ENCODE data around the gene SLX1A. TPM values are rescaled to one million over a fixed set of nuclear protein-coding genes. Genes with fewer than 3 reads are reported as not detected.

Gene SLX1A
- total and polyA plus RNA-seq, 2 of the 4 experiments (the other 2 are of a cell fraction): 8.4 to 35.1 TPM

DNA sequence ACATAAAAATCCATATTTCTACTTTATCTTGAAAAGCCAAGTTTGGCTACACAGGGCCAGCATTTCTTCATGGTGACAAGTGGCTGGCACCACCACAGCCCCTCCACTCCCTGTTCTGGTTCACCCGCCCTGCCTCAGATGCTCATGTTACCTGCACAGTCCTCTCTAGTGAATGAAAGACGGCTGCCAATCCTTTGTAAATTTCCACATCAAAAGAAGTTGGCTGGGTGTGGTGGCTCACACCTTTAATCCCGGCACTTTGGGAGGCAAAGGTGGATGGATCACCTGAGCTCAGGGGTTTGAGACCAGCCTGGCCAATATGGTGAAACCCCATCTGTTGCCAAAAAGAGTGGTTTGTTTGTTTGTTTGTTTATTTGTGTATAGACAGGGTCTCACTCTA is 30.1 kb upstream of the SLX1A start:
- Histone ChIP-seq H3K27me3 (ENCODE audit: control insufficient read depth, insufficient read depth, low read length) (peaks cover 6% of the 10 kb centered on the region; the same call in 1 of the 2 replicates), H3K4ac (ENCODE audit: low read depth, low read length) (no peak overlapping the region), H3K9ac (ENCODE audit: low read depth, low read length) (no peak overlapping the region), H3K79me1 (ENCODE audit: low read depth in 1 of 2, low read length in 2 of 2) (no peaks in the 10 kb centered on the region), H2BK5ac (ENCODE audit: low read depth, low read length, poor library complexity, severe bottlenecking) (no peak overlapping the region), H4K8ac (ENCODE audit: low read depth in 2 of 2, low read length in 2 of 2) (no peak overlapping the region), H3K18ac (ENCODE audit: low read depth, low read length) (no peak overlapping the region), H2AFZ (replicated peaks; ENCODE audit: low read length, poor library complexity) (no peak overlapping the region), H2AK5ac (ENCODE audit: low read depth, low read length) (no peak overlapping the region), H3K4me1 (ENCODE audit: control insufficient read depth, insufficient read depth, low read length) (no peaks in the 10 kb centered on the region), H3K36me3 (ENCODE audit: control insufficient read depth, insufficient read depth, low read length) (no peaks in the 10 kb centered on the region), H3K4me3 (ENCODE audit: insufficient read depth, low read depth, low read length) (no peak overlapping the region), H4K5ac (ENCODE audit: low read depth, low read length) (no peak overlapping the region), H3K4me2 (ENCODE audit: low read depth, low read length) (no peak overlapping the region), H2BK20ac (ENCODE audit: low read depth, low read length) (no peak overlapping the region), H4K91ac (ENCODE audit: insufficient read depth, low read depth, low read length) (no peak overlapping the region), H4K20me1 (ENCODE audit: insufficient read depth, low read length) (no peaks in the 10 kb centered on the region), H3K56ac (ENCODE audit: extremely low read depth, insufficient read depth, low read length) (no peak overlapping the region), H3K9me3 (ENCODE audit: control insufficient read depth, insufficient read depth, low read length) (no peaks in the 10 kb centered on the region), H3K23ac (ENCODE audit: low read depth, low read length) (no peak overlapping the region), H2BK15ac (ENCODE audit: low read depth, low read length) (no peak overlapping the region), H3K9me1 (ENCODE audit: insufficient read depth, low read length) (no peaks in the 10 kb centered on the region), H2BK120ac (ENCODE audit: low read depth, low read length) (no peak overlapping the region), H2AK9ac (replicated peaks; ENCODE audit: low read depth, low read length, poor library complexity) (no peak overlapping the region), H3K27ac (ENCODE audit: insufficient read depth, low read length) (no peak overlapping the region), H3K14ac (replicated peaks; ENCODE audit: low read depth, low read length) (no peak overlapping the region)
- BruUV-seq (replicated peaks): no TSS peak
- WGBS, 2 experiments (ENCODE audit: extremely low coverage in 2 of 2, insufficient read length in 1 of 2): no CpG with 5 or more reads among the region's 3 CpGs
- ATAC-seq (ENCODE audit: low read depth) (no peak), DNase-seq (no peak)
- in situ Hi-C loops (cut with MboI; ENCODE audit: low sequenced_read_pairs) (no loop called here), intact Hi-C loops (cut with micrococcal nuclease) (no loop called here), dilution Hi-C loops (cut with HindIII; ENCODE audit: low sequenced_read_pairs, unreplicated experiment) (no loop called here)
- ChIA-PET POLR2A (ENCODE audit: unreplicated experiment) (no interaction called here), CTCF (no interaction called here)
- no peak for TF ChIP-seq RFX5 (IDR thresholded peaks at IDR 0.05; ENCODE audit: low read depth, low read length)
- TF ChIP-seq POLR2A (IDR thresholded peaks at IDR 0.05; ENCODE audit: low read depth, low read length): no peak
- no peak for TF ChIP-seq MAZ (IDR thresholded peaks at IDR 0.05; ENCODE audit: borderline replicate concordance, low read depth, low read length)
- no peak for TF ChIP-seq BHLHE40 (IDR thresholded peaks at IDR 0.05; ENCODE audit: low read depth, low read length)
- no peak for TF ChIP-seq RAD21 (IDR thresholded peaks at IDR 0.05; ENCODE audit: low read length)
- TF ChIP-seq, protein P1, sequence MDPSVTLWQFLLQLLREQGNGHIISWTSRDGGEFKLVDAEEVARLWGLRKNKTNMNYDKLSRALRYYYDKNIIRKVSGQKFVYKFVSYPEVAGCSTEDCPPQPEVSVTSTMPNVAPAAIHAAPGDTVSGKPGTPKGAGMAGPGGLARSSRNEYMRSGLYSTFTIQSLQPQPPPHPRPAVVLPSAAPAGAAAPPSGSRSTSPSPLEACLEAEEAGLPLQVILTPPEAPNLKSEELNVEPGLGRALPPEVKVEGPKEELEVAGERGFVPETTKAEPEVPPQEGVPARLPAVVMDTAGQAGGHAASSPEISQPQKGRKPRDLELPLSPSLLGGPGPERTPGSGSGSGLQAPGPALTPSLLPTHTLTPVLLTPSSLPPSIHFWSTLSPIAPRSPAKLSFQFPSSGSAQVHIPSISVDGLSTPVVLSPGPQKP (IDR thresholded peaks at IDR 0.05; ENCODE audit: borderline replicate concordance, low read depth, low read length): no peak
- no peak for TF ChIP-seq CHD1 (IDR thresholded peaks at IDR 0.05; ENCODE audit: low read depth, low read length)
- TF ChIP-seq FOS (IDR thresholded peaks at IDR 0.05; ENCODE audit: low read depth, low read length): no peak
- no peak for TF ChIP-seq CEBPB (IDR thresholded peaks at IDR 0.05; ENCODE audit: low read depth, low read length)
- TF ChIP-seq SMC3 (IDR thresholded peaks at IDR 0.05; ENCODE audit: low read depth, low read length): no peak
- no peak for TF ChIP-seq MAFK (IDR thresholded peaks at IDR 0.05; ENCODE audit: low read depth, low read length)
- no peak for TF ChIP-seq NFE2L2 (IDR thresholded peaks at IDR 0.05; ENCODE audit: low read depth, low read length)
- no peak for TF ChIP-seq CTCF (conservative IDR thresholded peaks at IDR 0.05; ENCODE audit: low read depth, low read length)
- TF ChIP-seq USF2 (IDR thresholded peaks at IDR 0.05; ENCODE audit: low read depth, low read length): no peak
- TF ChIP-seq MXI1 (IDR thresholded peaks at IDR 0.05; ENCODE audit: borderline replicate concordance, low read depth, low read length): no peak
